HCT116 (cell line): ENCODE measurements around the gene MED13L. TPM values are rescaled to one million over a fixed set of nuclear protein-coding genes. Genes with fewer than 3 reads are reported as not detected.
"Not testable (repeated sequence)": the region's sequence is repeated elsewhere in the genome, so short reads cannot be mapped to it uniquely, and the experiment has no call there.

Experiments
- ATAC-seq: fragments of 200-7000 bp; cut with Tn5 transposase; 2 replicates; pipeline ENCODE4 v1.9.1; 2020; ENCODE audit warnings: mild to moderate bottlenecking, moderate library complexity
- BruUV-seq: library from RNA; stranded (reverse); fragments of 400-500 nt; replicated peaks from 2 replicates; lab custom pipeline; 2021; lab: Mats Ljungman, UMichigan
- CTCF ChIA-PET: fragments of 300-600 bp; sonication (Branson Sonifier 250); formaldehyde crosslinking; loops from one replicate; lab custom pipeline; 2021; ENCODE audit warnings: antibody characterized with exemption; lab: Charles Lee
- POLR2A ChIA-PET: fragments of 300-600, 350-600 bp; sonication (Branson Sonifier 250); formaldehyde crosslinking; loops from one replicate; lab custom pipeline; 2021; ENCODE audit warnings: antibody characterized with exemption; lab: Charles Lee
- RAD21 ChIA-PET, 2 experiments: fragments of 300-600 bp; sonication (Branson Sonifier 250); formaldehyde crosslinking; loops; one replicate each; lab custom pipeline; 2023; ENCODE audit warnings: low total read pairs in 2 of 2; ENCODE audit not compliant: uncharacterized antibody in 2 of 2, unreplicated experiment in 2 of 2, low non-redundant PET in 1 of 2; lab: Charles Lee
- DNase-seq: peaks from one replicate; pipeline ENCODE4 v3.0.0-alpha.2; 2010; ENCODE audit warnings: low read depth, low spot score
- H2AFZ ChIP-seq: fragments of 200-600 bp; shearing (Covaris generic), sonication (generic); 2 replicates; pipeline ENCODE4 v1.6.1; 2017; ENCODE audit warnings: low read depth, mixed run types, mixed read lengths, antibody characterized with exemption, low read length; ENCODE audit not compliant: poor library complexity, severe bottlenecking
- H3K27ac ChIP-seq: 2 replicates; pipeline ENCODE4 v1.5.1; 2012; ENCODE audit warnings: low read depth, low read length
- H3K27me3 ChIP-seq: fragments of 200-600 bp; sonication (generic); 2 replicates; pipeline ENCODE4 v1.6.1; 2016; ENCODE audit warnings: mixed run types, low read length, mixed read lengths; ENCODE audit not compliant: insufficient read depth
- H3K36me3 ChIP-seq, 2 experiments: fragments of 200-500 bp in 1 of 2; fragments of 200-600 bp in 1 of 2; sonication (Bioruptor generic) in 1 of 2; sonication (generic) in 1 of 2; 2 replicates each; pipeline versions ENCODE4 v1.5.1 to v1.6.1; 2014 to 2016; ENCODE audit warnings: low read length in 2 of 2, inconsistent platforms in 1 of 2, mixed read lengths in 1 of 2, mixed run types in 1 of 2; ENCODE audit not compliant: insufficient read depth in 2 of 2, control insufficient read depth in 1 of 2
- H3K4me1 ChIP-seq, 2 experiments: fragments of 200-600 bp in 1 of 2; sonication (generic) in 1 of 2; 2 replicates each; pipeline versions ENCODE4 v1.5.1 to v1.6.1; 2012 to 2017; ENCODE audit warnings: low read length in 2 of 2, inconsistent platforms in 1 of 2, mild to moderate bottlenecking in 1 of 2, mixed read lengths in 1 of 2, mixed run types in 1 of 2, moderate library complexity in 1 of 2; ENCODE audit not compliant: insufficient read depth in 2 of 2, control insufficient read depth in 1 of 2
- H3K4me2 ChIP-seq: fragments of 200-600 bp; sonication (generic); 2 replicates; pipeline ENCODE4 v1.6.1; 2017; ENCODE audit warnings: mixed run types, low read length, mixed read lengths
- H3K4me3 ChIP-seq, 2 experiments: fragments of 200-600 bp in 1 of 2; sonication (generic) in 1 of 2; replicated peaks in 1 of 2; 2 replicates each; pipeline ENCODE4 v1.5.1; 2011 to 2016; ENCODE audit warnings: low read length in 2 of 2, control low read depth in 1 of 2, low read depth in 1 of 2, mild to moderate bottlenecking in 1 of 2, mixed read lengths in 1 of 2, mixed run types in 1 of 2
- H3K79me2 ChIP-seq: fragments of 200-600 bp; sonication (generic); 2 replicates; pipeline ENCODE4 v1.6.1; 2017; ENCODE audit warnings: mild to moderate bottlenecking, mixed run types, low read length, moderate library complexity, mixed read lengths; ENCODE audit not compliant: insufficient read depth
- H3K9ac ChIP-seq: fragments of 200-600 bp; sonication (generic); 2 replicates; pipeline ENCODE4 v1.6.1; 2016; ENCODE audit warnings: low read length, mixed read lengths
- H3K9me2 ChIP-seq: fragments of 200-600 bp; sonication (generic), shearing (Covaris generic); 2 replicates; pipeline ENCODE4 v1.6.1; 2017; ENCODE audit warnings: mixed run types, mild to moderate bottlenecking, moderate library complexity; ENCODE audit not compliant: insufficient read depth
- H3K9me3 ChIP-seq, 2 experiments: fragments of 200-500 bp in 1 of 2; fragments of 200-600 bp in 1 of 2; sonication (Bioruptor generic) in 1 of 2; sonication (generic) in 1 of 2; 2 replicates each; pipeline ENCODE4 v1.6.1; 2014 to 2017; ENCODE audit warnings: low read length in 2 of 2, mixed read lengths in 2 of 2, inconsistent platforms in 1 of 2, low read depth in 1 of 2, mild to moderate bottlenecking in 1 of 2, mixed run types in 1 of 2, moderate library complexity in 1 of 2; ENCODE audit not compliant: control insufficient read depth in 1 of 2, insufficient read depth in 1 of 2
- H4K20me1 ChIP-seq: fragments of 200-600 bp; sonication (generic), shearing (Covaris generic); 2 replicates; pipeline ENCODE4 v1.6.1; 2017; ENCODE audit warnings: mixed run types, mild to moderate bottlenecking, moderate library complexity; ENCODE audit not compliant: insufficient read depth
- CBX3 ChIP-seq: IDR thresholded peaks from 2 replicates; pipeline ENCODE4 v1.6.1; 2012; ENCODE audit warnings: low read depth
- CEBPB ChIP-seq: IDR thresholded peaks from 2 replicates; pipeline ENCODE4 v1.6.1; 2012; ENCODE audit warnings: low read depth
- ELF1 ChIP-seq: IDR thresholded peaks from 2 replicates; pipeline ENCODE4 v1.6.1; 2012; ENCODE audit warnings: low read depth, borderline replicate concordance
- EZH2phosphoT487 ChIP-seq: fragments of 200-600 bp; IDR thresholded peaks from 2 replicates; pipeline ENCODE4 v1.6.1; 2018; ENCODE audit warnings: antibody characterized with exemption, borderline replicate concordance
- FOSL1 ChIP-seq: IDR thresholded peaks from 2 replicates; pipeline ENCODE4 v1.6.1; 2012; ENCODE audit warnings: low read depth
- JUND ChIP-seq: IDR thresholded peaks from 2 replicates; pipeline ENCODE4 v1.6.1; 2012
- POLR2A ChIP-seq: IDR thresholded peaks from 2 replicates; pipeline ENCODE4 v1.7.0; 2011; ENCODE audit warnings: borderline replicate concordance; ENCODE audit not compliant: insufficient read depth, insufficient read length; ENCODE audit errors: extremely low read depth
- POLR2AphosphoS5 ChIP-seq: IDR thresholded peaks from 2 replicates; pipeline ENCODE4 v1.6.1; 2011; ENCODE audit warnings: mild to moderate bottlenecking, low read depth, low read length, moderate library complexity
- RAD21 ChIP-seq: IDR thresholded peaks from 2 replicates; pipeline ENCODE4 v1.6.1; 2012; ENCODE audit warnings: low read depth, mild to moderate bottlenecking
- SIN3A ChIP-seq: IDR thresholded peaks from 2 replicates; pipeline ENCODE4 v1.6.1; 2012; ENCODE audit warnings: low read depth
- SP1 ChIP-seq: IDR thresholded peaks from 2 replicates; pipeline ENCODE4 v1.6.1; 2012; ENCODE audit warnings: low read depth
- SRF ChIP-seq: IDR thresholded peaks from 2 replicates; pipeline ENCODE4 v1.6.1; 2012; ENCODE audit warnings: low read depth
- TCF7L2 ChIP-seq: IDR thresholded peaks from 2 replicates; pipeline ENCODE4 v1.7.0; 2011; ENCODE audit warnings: borderline replicate concordance, inconsistent platforms; ENCODE audit not compliant: insufficient read depth, insufficient read length; ENCODE audit errors: extremely low read depth
- ZFX ChIP-seq: fragments of 450-650 bp; IDR thresholded peaks from 2 replicates; pipeline ENCODE4 v1.6.1; 2017
- ZNF274 ChIP-seq: fragments of 200-500 bp; sonication (Bioruptor generic); IDR thresholded peaks from 2 replicates; pipeline ENCODE4 v1.6.1; 2014; ENCODE audit warnings: mild to moderate bottlenecking, low read depth, low read length, inconsistent platforms
- intact Hi-C: fragments of 100-400 bp; cut with micrococcal nuclease; formaldehyde crosslinking; loops from 2 replicates; pipeline ENCODE4 v1.10.0; 2022
- total RNA-seq: library from RNA; stranded (reverse); gene quantifications from one replicate; pipeline ENCODE4 v1.2.1, GENCODE V29; 2021; ENCODE audit not compliant: unreplicated experiment
- TF ChIP-seq, protein P1 (sequence below): IDR thresholded peaks from 2 replicates; pipeline ENCODE4 v1.6.1; 2012
- TF ChIP-seq, protein P2 (sequence below): IDR thresholded peaks from 2 replicates; pipeline ENCODE4 v1.6.1; 2012; ENCODE audit warnings: low read depth
- TF ChIP-seq, protein P3 (sequence below), 3 experiments: fragments of 200-600 bp in 1 of 3; sonication (generic) in 1 of 3; IDR thresholded peaks in 2 of 3; conservative IDR thresholded peaks in 1 of 3; 2 replicates each; pipeline ENCODE4 v1.5.1; 2012 to 2017; ENCODE audit warnings: low read depth in 2 of 3, low read length in 2 of 3, antibody characterized with exemption in 1 of 3, borderline replicate concordance in 1 of 3, control low read depth in 1 of 3, mild to moderate bottlenecking in 1 of 3, mixed read lengths in 1 of 3, mixed run types in 1 of 3, moderate library complexity in 1 of 3; ENCODE audit not compliant: insufficient read depth in 1 of 3

MED13L gene
- total RNA-seq, 1 experiment from 2014 or later, result 176 TPM

GRCh38 chr12:116241157-116241759, 36.2 kb downstream of the MED13L start:
- H3K4me3 ChIP-seq, result no peak overlapping the region
- DNase-seq (no peak), ATAC-seq (no peak)
- ChIA-PET POLR2A (no interaction called here), CTCF (no interaction called here), RAD21 (interaction anchor here in 1 of 2 experiments (0.7 kb wide), 1 partner anchor 173 kb away, joined by 3 read pairs; no protein-coding TSS in a partner anchor)
- H3K27ac ChIP-seq, result no peak overlapping the region
- H3K4me2 ChIP-seq, result peak overlapping the region; percentile 4; the same call in 1 of the 2 replicates
- peaks cover 100% of the 10 kb centered on the region for H3K79me2 ChIP-seq
- H2AFZ ChIP-seq, result no peak overlapping the region
- H3K9ac ChIP-seq, result no peak overlapping the region
- no peaks in the 10 kb centered on the region for H3K27me3 ChIP-seq
- no peaks in the 10 kb centered on the region for H3K9me3 ChIP-seq
- intact Hi-C loops, result no loop called here
- H3K36me3 ChIP-seq, result no peaks in the 10 kb centered on the region
- BruUV-seq, result no TSS peak
- H3K4me1 ChIP-seq, result peaks cover 12 to 58% of the 10 kb centered on the region in 2 experiments
- TF ChIP-seq FOSL1, result no peak
- TF ChIP-seq JUND, result no peak
- TF ChIP-seq, protein P1, sequence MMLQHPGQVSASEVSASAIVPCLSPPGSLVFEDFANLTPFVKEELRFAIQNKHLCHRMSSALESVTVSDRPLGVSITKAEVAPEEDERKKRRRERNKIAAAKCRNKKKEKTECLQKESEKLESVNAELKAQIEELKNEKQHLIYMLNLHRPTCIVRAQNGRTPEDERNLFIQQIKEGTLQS, result no peak
- TF ChIP-seq TCF7L2, result no peak
- no peak for TF ChIP-seq ZNF274
- TF ChIP-seq ELF1, result no peak
- TF ChIP-seq SP1, result no peak
- no peak for TF ChIP-seq RAD21
- TF ChIP-seq POLR2A, result no peak
- TF ChIP-seq CEBPB, result no peak
- TF ChIP-seq SRF, result no peak
- no peak for TF ChIP-seq EZH2phosphoT487
- TF ChIP-seq SIN3A, result no peak
- TF ChIP-seq CBX3, result no peak
- no peak for TF ChIP-seq ZFX
- TF ChIP-seq POLR2AphosphoS5, result no peak
- TF ChIP-seq, protein P2, sequence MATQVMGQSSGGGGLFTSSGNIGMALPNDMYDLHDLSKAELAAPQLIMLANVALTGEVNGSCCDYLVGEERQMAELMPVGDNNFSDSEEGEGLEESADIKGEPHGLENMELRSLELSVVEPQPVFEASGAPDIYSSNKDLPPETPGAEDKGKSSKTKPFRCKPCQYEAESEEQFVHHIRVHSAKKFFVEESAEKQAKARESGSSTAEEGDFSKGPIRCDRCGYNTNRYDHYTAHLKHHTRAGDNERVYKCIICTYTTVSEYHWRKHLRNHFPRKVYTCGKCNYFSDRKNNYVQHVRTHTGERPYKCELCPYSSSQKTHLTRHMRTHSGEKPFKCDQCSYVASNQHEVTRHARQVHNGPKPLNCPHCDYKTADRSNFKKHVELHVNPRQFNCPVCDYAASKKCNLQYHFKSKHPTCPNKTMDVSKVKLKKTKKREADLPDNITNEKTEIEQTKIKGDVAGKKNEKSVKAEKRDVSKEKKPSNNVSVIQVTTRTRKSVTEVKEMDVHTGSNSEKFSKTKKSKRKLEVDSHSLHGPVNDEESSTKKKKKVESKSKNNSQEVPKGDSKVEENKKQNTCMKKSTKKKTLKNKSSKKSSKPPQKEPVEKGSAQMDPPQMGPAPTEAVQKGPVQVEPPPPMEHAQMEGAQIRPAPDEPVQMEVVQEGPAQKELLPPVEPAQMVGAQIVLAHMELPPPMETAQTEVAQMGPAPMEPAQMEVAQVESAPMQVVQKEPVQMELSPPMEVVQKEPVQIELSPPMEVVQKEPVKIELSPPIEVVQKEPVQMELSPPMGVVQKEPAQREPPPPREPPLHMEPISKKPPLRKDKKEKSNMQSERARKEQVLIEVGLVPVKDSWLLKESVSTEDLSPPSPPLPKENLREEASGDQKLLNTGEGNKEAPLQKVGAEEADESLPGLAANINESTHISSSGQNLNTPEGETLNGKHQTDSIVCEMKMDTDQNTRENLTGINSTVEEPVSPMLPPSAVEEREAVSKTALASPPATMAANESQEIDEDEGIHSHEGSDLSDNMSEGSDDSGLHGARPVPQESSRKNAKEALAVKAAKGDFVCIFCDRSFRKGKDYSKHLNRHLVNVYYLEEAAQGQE, result no peak
- TF ChIP-seq, protein P3, sequence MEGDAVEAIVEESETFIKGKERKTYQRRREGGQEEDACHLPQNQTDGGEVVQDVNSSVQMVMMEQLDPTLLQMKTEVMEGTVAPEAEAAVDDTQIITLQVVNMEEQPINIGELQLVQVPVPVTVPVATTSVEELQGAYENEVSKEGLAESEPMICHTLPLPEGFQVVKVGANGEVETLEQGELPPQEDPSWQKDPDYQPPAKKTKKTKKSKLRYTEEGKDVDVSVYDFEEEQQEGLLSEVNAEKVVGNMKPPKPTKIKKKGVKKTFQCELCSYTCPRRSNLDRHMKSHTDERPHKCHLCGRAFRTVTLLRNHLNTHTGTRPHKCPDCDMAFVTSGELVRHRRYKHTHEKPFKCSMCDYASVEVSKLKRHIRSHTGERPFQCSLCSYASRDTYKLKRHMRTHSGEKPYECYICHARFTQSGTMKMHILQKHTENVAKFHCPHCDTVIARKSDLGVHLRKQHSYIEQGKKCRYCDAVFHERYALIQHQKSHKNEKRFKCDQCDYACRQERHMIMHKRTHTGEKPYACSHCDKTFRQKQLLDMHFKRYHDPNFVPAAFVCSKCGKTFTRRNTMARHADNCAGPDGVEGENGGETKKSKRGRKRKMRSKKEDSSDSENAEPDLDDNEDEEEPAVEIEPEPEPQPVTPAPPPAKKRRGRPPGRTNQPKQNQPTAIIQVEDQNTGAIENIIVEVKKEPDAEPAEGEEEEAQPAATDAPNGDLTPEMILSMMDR (IDR thresholded peaks at IDR 0.05 in 2 of 3, conservative IDR thresholded peaks at IDR 0.05 in 1 of 3; ENCODE audit: borderline replicate concordance in 1 of 3, insufficient read depth in 1 of 3, low read depth in 2 of 3, low read length in 2 of 3), result no peak
- peaks cover 69% of the 10 kb centered on the region; the same call in 1 of the 2 replicates for H4K20me1 ChIP-seq
- no peaks in the 10 kb centered on the region for H3K9me2 ChIP-seq

- H3K27me3 ChIP-seq, RAD21 ChIA-PET, BruUV-seq, H3K4me3 ChIP-seq, intact Hi-C loops, H3K27ac ChIP-seq, H2AFZ ChIP-seq, H3K9me3 ChIP-seq, POLR2A ChIA-PET, DNase-seq, ATAC-seq, H3K36me3 ChIP-seq, H3K9ac ChIP-seq, CTCF ChIA-PET, H3K9me2 ChIP-seq, H3K4me2 ChIP-seq: not testable (repeated sequence)
- peaks cover 100% of the 10 kb centered on the region for H3K79me2 ChIP-seq
- H3K4me1 ChIP-seq, result peaks cover 12 to 49% of the 10 kb centered on the region in 2 experiments
- H4K20me1 ChIP-seq, result peaks cover 72% of the 10 kb centered on the region
These were observed 38.8 kb downstream of the MED13L start for GRCh38 chr12:116238570-116239119.
